Osteoblast (primary cell): ENCODE measurements around the gene PVR. TPM values are rescaled to one million over a fixed set of nuclear protein-coding genes. Genes with fewer than 3 reads are reported as not detected.

Experiments used
- DNase-seq: peaks from one replicate; pipeline ENCODE4 v3.0.0; 2011; ENCODE audit warnings: low spot score, mixed read lengths; ENCODE audit not compliant: insufficient read length; ENCODE audit errors: missing footprints
- H2AFZ ChIP-seq: 2 replicates; pipeline ENCODE4 v1.6.0; 2011; ENCODE audit warnings: mild to moderate bottlenecking, low read length
- H3K27ac ChIP-seq: 2 replicates; pipeline ENCODE4 v1.5.1; 2011; ENCODE audit warnings: mild to moderate bottlenecking, low read depth, low read length, moderate library complexity
- H3K27me3 ChIP-seq: 2 replicates; pipeline ENCODE4 v1.6.0; 2012; ENCODE audit warnings: mild to moderate bottlenecking, control low read depth, inconsistent platforms, low read length, moderate library complexity; ENCODE audit not compliant: insufficient read depth
- H3K36me3 ChIP-seq: 2 replicates; pipeline ENCODE4 v1.5.1; 2011; ENCODE audit warnings: mild to moderate bottlenecking, low read length, control low read depth, moderate library complexity; ENCODE audit not compliant: insufficient read depth
- H3K4me1 ChIP-seq: 2 replicates; pipeline ENCODE4 v1.5.1; 2011; ENCODE audit warnings: mild to moderate bottlenecking, low read length, control low read depth, moderate library complexity; ENCODE audit not compliant: insufficient read depth
- H3K4me2 ChIP-seq: 2 replicates; pipeline ENCODE4 v1.6.0; 2011; ENCODE audit warnings: mild to moderate bottlenecking, low read length; ENCODE audit not compliant: insufficient read depth
- H3K4me3 ChIP-seq: fragments of 200-600 bp; sonication (generic); 3 replicates; pipeline ENCODE4 v1.5.1; 2012; ENCODE audit warnings: mild to moderate bottlenecking, low read length, inconsistent platforms; ENCODE audit not compliant: insufficient read depth
- H3K79me2 ChIP-seq: 2 replicates; pipeline ENCODE4 v1.6.0; 2012; ENCODE audit warnings: mild to moderate bottlenecking, low read length, control low read depth, inconsistent platforms; ENCODE audit not compliant: insufficient read depth
- H3K9me3 ChIP-seq: 2 replicates; pipeline ENCODE4 v1.5.1; 2011; ENCODE audit warnings: low read depth, low read length, control low read depth
- H4K20me1 ChIP-seq: 2 replicates; pipeline ENCODE4 v1.6.0; 2012; ENCODE audit warnings: mild to moderate bottlenecking, low read length, control low read depth; ENCODE audit not compliant: insufficient read depth
- total RNA-seq: library from RNA; depleted of rRNA; stranded (reverse); fragments of >200 nt; gene quantifications from 2 replicates; pipeline ENCODE4 v1.2.3, GENCODE V29; 2012
- TF ChIP-seq, protein P1 (sequence below): IDR thresholded peaks from 2 replicates; pipeline ENCODE4 v1.5.1; 2011; ENCODE audit warnings: mild to moderate bottlenecking, low read depth, low read length, moderate library complexity; ENCODE audit errors: extremely low read depth

Gene PVR
- total RNA-seq, 1 donor, result 53.6 TPM

DNA sequence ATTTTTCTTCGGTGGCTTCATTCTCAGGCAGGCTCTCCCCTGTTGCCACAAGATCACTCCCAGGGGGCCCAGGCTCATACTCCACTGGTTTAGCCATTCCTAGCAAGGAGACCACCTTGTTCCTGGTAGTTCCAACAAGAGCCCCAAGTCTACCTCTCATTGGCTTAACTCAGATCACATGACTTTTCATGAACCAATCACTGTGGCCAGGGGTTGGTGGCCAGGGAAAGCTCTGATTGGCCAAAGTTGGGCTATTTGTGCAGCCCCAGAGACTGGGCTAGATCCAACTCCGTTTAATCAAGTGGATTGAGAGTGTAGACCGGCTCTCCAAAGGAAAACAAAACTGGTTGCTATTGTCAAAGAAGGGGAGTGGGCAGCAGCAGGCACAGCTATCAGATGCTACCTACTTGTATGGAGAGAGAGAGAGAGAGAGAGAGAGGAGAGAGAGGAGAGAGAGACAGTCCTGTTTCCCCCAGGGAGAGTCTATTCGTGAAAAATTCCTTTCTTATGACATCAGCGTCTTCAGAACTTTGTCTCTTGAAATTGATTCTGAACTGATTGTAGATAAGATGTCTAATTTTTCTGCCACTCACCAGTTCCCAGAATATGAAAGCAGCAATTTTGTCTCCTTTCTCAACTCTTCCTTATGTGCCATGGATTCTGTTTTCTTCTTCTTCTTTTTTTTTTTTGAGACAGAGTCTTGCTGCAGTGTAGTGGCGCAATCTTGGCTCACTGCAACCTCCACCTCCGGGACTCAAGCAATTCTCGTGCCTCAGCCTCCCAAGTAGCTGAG is 33.5 kb downstream of the PVR start:
- H3K4me1 ChIP-seq, result peaks cover 6% of the 10 kb centered on the region
- no peaks in the 10 kb centered on the region for H3K79me2 ChIP-seq
- peak; percentile 77 for DNase-seq
- H3K4me3 ChIP-seq, result no peak overlapping the region
- no peaks in the 10 kb centered on the region for H3K36me3 ChIP-seq
- TF ChIP-seq, protein P1, sequence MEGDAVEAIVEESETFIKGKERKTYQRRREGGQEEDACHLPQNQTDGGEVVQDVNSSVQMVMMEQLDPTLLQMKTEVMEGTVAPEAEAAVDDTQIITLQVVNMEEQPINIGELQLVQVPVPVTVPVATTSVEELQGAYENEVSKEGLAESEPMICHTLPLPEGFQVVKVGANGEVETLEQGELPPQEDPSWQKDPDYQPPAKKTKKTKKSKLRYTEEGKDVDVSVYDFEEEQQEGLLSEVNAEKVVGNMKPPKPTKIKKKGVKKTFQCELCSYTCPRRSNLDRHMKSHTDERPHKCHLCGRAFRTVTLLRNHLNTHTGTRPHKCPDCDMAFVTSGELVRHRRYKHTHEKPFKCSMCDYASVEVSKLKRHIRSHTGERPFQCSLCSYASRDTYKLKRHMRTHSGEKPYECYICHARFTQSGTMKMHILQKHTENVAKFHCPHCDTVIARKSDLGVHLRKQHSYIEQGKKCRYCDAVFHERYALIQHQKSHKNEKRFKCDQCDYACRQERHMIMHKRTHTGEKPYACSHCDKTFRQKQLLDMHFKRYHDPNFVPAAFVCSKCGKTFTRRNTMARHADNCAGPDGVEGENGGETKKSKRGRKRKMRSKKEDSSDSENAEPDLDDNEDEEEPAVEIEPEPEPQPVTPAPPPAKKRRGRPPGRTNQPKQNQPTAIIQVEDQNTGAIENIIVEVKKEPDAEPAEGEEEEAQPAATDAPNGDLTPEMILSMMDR, result no peak
- peak overlapping the region; percentile 52 for H3K4me2 ChIP-seq
- no peak overlapping the region for H2AFZ ChIP-seq
- no peaks in the 10 kb centered on the region for H3K27me3 ChIP-seq
- H4K20me1 ChIP-seq, result no peaks in the 10 kb centered on the region
- peak overlapping the region; percentile 20 for H3K27ac ChIP-seq
- no peaks in the 10 kb centered on the region for H3K9me3 ChIP-seq

DNA sequence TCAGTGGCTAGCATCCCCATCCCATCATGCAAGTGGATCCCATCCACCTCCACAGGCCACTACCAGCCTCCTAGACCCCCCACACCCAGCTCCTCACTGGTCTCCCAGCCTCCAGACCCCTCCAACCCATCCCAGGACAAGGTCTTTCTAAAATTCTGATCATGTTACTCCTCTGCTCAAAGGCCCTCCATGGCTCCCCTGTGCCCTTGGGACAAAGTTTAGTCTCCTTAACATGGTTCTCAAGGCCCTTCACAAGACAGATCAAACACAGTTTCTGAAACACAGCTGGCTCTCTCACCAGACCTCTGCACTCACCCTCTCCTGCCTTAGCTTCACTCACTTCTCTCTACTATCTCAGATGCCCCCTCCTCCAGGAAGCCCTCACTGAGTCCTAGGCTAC is 36.8 kb downstream of the PVR start:
- DNase-seq, result no peak

GRCh38 chr19:44681992-44682790 is 38.5 kb downstream of the PVR start:
- no peak overlapping the region for H3K4me3 ChIP-seq
- no peak for DNase-seq
- H3K27ac ChIP-seq, result no peak overlapping the region
- H3K4me1 ChIP-seq, result peaks cover 13% of the 10 kb centered on the region
- TF ChIP-seq, protein P1, result no peak
- no peak overlapping the region for H2AFZ ChIP-seq
- no peaks in the 10 kb centered on the region for H3K27me3 ChIP-seq
- no peaks in the 10 kb centered on the region for H3K9me3 ChIP-seq
- no peaks in the 10 kb centered on the region for H3K79me2 ChIP-seq
- H3K36me3 ChIP-seq, result peaks cover 6% of the 10 kb centered on the region
- no peaks in the 10 kb centered on the region for H4K20me1 ChIP-seq
- no peak overlapping the region for H3K4me2 ChIP-seq

More for the DNA sequence above, 36.8 kb downstream of the PVR start:
- Histone ChIP-seq H3K4me3 (no peak overlapping the region), H3K27me3 (no peaks in the 10 kb centered on the region), H3K4me2 (no peak overlapping the region), H3K36me3 (peaks cover 6% of the 10 kb centered on the region), H3K9me3 (no peaks in the 10 kb centered on the region), H3K4me1 (peaks cover 11% of the 10 kb centered on the region), H3K79me2 (no peaks in the 10 kb centered on the region), H4K20me1 (no peaks in the 10 kb centered on the region), H3K27ac (no peak overlapping the region), H2AFZ (no peak overlapping the region)
- TF ChIP-seq, protein P1, result no peak

DNA sequence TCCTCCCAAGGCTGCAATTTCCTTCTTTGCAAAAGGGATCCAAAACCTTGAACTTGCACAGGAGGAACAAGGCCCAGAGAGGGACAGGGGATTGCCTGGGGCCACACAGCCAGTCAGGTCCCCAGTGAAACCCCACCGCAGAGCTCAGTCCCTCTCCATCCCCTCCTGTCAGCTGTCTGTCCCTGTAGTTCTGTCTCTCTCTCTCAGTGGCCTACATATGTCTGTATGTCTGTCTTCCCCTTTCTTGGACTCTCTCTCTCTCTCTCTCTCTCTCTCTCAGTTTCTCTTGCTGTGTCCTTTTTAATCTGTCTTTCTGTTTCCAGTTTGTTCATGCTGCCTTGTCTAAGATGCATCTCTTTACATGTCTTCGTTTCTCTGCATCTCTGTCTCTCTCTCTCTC is 39.1 kb downstream of the PVR start:
- peaks cover 11% of the 10 kb centered on the region for H3K4me1 ChIP-seq
- H3K36me3 ChIP-seq, result peaks cover 6% of the 10 kb centered on the region
- no peak overlapping the region for H3K4me3 ChIP-seq
- no peak overlapping the region for H2AFZ ChIP-seq
- TF ChIP-seq, protein P1, result no peak
- no peak overlapping the region for H3K27ac ChIP-seq
- no peaks in the 10 kb centered on the region for H3K27me3 ChIP-seq
- H4K20me1 ChIP-seq, result no peaks in the 10 kb centered on the region
- H3K9me3 ChIP-seq, result no peaks in the 10 kb centered on the region
- no peak overlapping the region for H3K4me2 ChIP-seq
- H3K79me2 ChIP-seq, result no peaks in the 10 kb centered on the region
- DNase-seq, result peak; percentile 36
